ENCODE results near the gene TRPV3. TPM values are rescaled to one million over a fixed set of nuclear protein-coding genes. Genes with fewer than 3 reads are reported as not detected.

Gene TRPV3
- total and polyA plus RNA-seq, 9 of the 15 experiments (the other 6 are each of a cell fraction or from before 2014, with no cell fraction given) = 0.03 to 0.42 (median 0.11) TPM; not detected in 1

DNA sequence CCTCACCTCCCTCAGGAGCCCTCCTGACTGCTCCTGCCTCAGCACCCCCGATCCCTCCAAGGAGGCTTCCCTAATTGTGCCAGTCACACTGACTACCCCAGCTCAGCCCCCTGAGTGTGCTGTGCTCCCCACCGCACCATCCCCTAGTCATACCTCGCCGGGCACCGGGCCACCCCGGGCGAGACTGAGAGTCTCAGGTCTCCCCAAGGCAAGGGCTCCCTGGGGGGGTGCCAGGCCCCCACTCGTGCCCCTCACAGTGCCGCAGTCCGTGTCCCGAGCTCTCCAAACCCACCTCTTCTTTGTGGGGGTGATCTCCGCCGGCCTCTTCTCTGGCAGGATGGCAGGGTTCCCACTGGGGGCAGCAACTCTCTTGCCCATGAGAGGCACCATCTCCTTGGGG is 3.2 kb downstream of the TRPV3 start:
- DNase-seq (ENCODE audit: extremely low read depth in 1 of 4, low spot score in 3 of 4) = no peak
- no peaks in the 10 kb centered on the region; the same call in 1 of the 2 replicates for H4K20me1 ChIP-seq (replicated peaks; ENCODE audit: control insufficient read depth, insufficient read depth, low read length)
- intact Hi-C loops (cut with micrococcal nuclease) (no loop called here), in situ Hi-C loops (cut with MboI) (no loop called here)
- CTCF ChIA-PET (ENCODE audit: low intra/inter-chr PET ratio) = no interaction called here
- no peak for ATAC-seq
- no peak overlapping the region for H2AFZ ChIP-seq (ENCODE audit: low read depth, low read length)
- POLR2A ChIA-PET = no interaction called here
- H3K9me3 ChIP-seq (replicated peaks; ENCODE audit: control insufficient read depth, insufficient read depth, low read depth, low read length) = no peaks in the 10 kb centered on the region
- H3K4me3 ChIP-seq = no peak overlapping the region
- 8% methylated on average over 4 of the region's 13 CpGs for WGBS (ENCODE audit: insufficient coverage, low coverage, missing lambda C conversion rate)
- no peaks in the 10 kb centered on the region for H3K9me1 ChIP-seq (ENCODE audit: control insufficient read depth, insufficient read depth, low read length)
- peaks cover 0 to 28% of the 10 kb centered on the region in 2 experiments; a peak in 2 of 5 replicates for H3K27me3 ChIP-seq (ENCODE audit: control insufficient read depth in 2 of 2, insufficient read depth in 2 of 2, low read length in 2 of 2)
- H3K79me2 ChIP-seq (ENCODE audit: control insufficient read depth, insufficient read depth, low read length) = no peaks in the 10 kb centered on the region
- no peak overlapping the region for H3K27ac ChIP-seq (ENCODE audit: extremely low read depth, low read depth, low read length)
- no peak overlapping the region for H3K9ac ChIP-seq (ENCODE audit: insufficient read depth in 1 of 2, low read depth in 2 of 2, low read length in 2 of 2)
- H3K4me1 ChIP-seq (replicated peaks in 1 of 2; ENCODE audit: control insufficient read depth in 2 of 2, insufficient read depth in 2 of 2, low read length in 2 of 2) = peaks cover 11 to 19% of the 10 kb centered on the region in 2 experiments
- no peak overlapping the region for H3K4me2 ChIP-seq (ENCODE audit: insufficient read depth, low read length)
- H3K36me3 ChIP-seq (ENCODE audit: control insufficient read depth, insufficient read depth, low read length) = no peaks in the 10 kb centered on the region
- no peak for FAIRE-seq
- BruUV-seq (replicated peaks) = no TSS peak
- no peak for TF ChIP-seq HDAC6 (IDR thresholded peaks at IDR 0.05; ENCODE audit: low read depth, low read length)
- TF ChIP-seq, protein P1, sequence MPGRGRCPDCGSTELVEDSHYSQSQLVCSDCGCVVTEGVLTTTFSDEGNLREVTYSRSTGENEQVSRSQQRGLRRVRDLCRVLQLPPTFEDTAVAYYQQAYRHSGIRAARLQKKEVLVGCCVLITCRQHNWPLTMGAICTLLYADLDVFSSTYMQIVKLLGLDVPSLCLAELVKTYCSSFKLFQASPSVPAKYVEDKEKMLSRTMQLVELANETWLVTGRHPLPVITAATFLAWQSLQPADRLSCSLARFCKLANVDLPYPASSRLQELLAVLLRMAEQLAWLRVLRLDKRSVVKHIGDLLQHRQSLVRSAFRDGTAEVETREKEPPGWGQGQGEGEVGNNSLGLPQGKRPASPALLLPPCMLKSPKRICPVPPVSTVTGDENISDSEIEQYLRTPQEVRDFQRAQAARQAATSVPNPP (IDR thresholded peaks at IDR 0.05; ENCODE audit: borderline replicate concordance, insufficient read depth, insufficient read length) = no peak
- TF ChIP-seq ZNF766 (CRISPR knock-in tag; conservative IDR thresholded peaks at IDR 0.05) = no peak
- no peak for TF ChIP-seq TEAD1 (CRISPR knock-in tag; IDR thresholded peaks at IDR 0.05)
- no peak for TF ChIP-seq SIN3B (IDR thresholded peaks at IDR 0.05; ENCODE audit: low read depth)
- TF ChIP-seq SIRT6 (IDR thresholded peaks at IDR 0.05; ENCODE audit: low read depth, low read length) = no peak
- no peak for TF ChIP-seq NFRKB (IDR thresholded peaks at IDR 0.05; ENCODE audit: low read depth)
- TF ChIP-seq TFAP4 (CRISPR knock-in tag; IDR thresholded peaks at IDR 0.05; ENCODE audit: borderline replicate concordance) = no peak
- TF ChIP-seq, protein P2, sequence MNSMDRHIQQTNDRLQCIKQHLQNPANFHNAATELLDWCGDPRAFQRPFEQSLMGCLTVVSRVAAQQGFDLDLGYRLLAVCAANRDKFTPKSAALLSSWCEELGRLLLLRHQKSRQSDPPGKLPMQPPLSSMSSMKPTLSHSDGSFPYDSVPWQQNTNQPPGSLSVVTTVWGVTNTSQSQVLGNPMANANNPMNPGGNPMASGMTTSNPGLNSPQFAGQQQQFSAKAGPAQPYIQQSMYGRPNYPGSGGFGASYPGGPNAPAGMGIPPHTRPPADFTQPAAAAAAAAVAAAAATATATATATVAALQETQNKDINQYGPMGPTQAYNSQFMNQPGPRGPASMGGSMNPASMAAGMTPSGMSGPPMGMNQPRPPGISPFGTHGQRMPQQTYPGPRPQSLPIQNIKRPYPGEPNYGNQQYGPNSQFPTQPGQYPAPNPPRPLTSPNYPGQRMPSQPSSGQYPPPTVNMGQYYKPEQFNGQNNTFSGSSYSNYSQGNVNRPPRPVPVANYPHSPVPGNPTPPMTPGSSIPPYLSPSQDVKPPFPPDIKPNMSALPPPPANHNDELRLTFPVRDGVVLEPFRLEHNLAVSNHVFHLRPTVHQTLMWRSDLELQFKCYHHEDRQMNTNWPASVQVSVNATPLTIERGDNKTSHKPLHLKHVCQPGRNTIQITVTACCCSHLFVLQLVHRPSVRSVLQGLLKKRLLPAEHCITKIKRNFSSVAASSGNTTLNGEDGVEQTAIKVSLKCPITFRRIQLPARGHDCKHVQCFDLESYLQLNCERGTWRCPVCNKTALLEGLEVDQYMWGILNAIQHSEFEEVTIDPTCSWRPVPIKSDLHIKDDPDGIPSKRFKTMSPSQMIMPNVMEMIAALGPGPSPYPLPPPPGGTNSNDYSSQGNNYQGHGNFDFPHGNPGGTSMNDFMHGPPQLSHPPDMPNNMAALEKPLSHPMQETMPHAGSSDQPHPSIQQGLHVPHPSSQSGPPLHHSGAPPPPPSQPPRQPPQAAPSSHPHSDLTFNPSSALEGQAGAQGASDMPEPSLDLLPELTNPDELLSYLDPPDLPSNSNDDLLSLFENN (IDR thresholded peaks at IDR 0.05; ENCODE audit: low read depth in 2 of 2, low read length in 2 of 2) = no peak
- TF ChIP-seq ZFP30 (CRISPR knock-in tag; IDR thresholded peaks at IDR 0.05; ENCODE audit: borderline replicate concordance) = no peak
- no peak for TF ChIP-seq ZNF75A (CRISPR knock-in tag; IDR thresholded peaks at IDR 0.05)
